ENCODE data around the gene FARS2. TPM values are rescaled to one million over a fixed set of nuclear protein-coding genes. Genes with fewer than 3 reads are reported as not detected.
A peak's percentile ranks its signal among the peaks of the same experiment; 100 is the strongest.

The FARS2 gene
- total and polyA plus RNA-seq, 7 donors = 10.6 to 17.5 (median 14.4) TPM

DNA sequence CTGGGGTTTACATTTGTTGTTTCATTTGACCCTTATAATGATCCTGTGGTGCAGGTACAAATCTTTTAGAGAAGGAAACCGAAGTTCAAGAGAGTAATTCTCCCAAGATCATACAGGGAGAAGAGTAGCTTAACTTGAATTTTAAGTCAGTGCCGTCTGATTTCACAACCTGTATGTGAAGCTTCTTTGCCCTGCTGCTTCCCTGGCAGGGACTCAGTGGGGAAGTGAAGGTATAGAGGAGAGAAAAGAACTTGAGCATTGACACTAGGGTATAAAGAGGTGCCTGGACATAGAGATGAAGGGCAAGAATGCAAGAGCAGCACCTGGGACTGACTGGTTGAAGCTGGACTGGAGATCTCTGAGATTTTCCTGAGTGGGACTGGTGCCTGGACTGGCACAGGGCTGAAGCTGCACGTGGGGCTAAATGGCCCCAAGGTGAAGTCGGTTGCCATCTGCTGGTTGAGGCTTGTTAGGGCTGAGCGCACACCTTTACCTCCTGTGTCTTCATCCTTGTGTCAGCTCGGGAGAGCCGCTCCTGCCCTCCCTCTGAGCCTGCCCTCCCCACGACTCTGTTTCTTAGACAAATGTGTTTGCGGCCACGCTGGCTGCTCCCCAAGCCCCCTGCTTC is 41.8 kb downstream of the FARS2 start:
- 63 to 66% (median 63%) methylated on average over 10 of the region's 10 CpGs for WGBS, 3 donors
- intact Hi-C loops (cut with DNase I) = loop anchor here (1.0 to 10.0 kb wide), 2 partner anchors 158 to 159 kb away; no protein-coding TSS in a partner anchor

DNA sequence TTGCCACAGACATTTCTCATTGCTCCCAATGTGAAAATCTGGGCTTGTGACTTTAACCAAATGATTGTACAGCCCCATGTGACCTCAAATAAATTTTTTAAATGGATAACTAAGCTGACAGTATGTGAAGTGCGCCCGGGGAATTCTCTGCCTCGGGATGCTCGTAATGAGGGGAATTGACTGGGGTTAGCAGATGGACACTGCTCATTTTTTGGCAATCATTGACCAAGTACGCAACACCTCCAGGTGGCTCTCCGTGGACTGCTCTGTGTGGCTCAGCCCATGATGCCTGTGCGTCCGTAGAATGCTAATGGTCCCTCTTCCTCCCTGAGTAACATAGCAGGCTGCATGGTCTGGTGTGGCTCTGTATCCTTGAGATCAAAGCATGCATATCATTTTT is 42.4 kb downstream of the FARS2 start:
- no peak for ATAC-seq
- H3K4me3 ChIP-seq = no peak overlapping the region
- no peaks in the 10 kb centered on the region for H3K9me3 ChIP-seq
- H3K36me3 ChIP-seq (ENCODE audit: insufficient read depth in 1 of 2, low read depth in 1 of 2) = no peaks in the 10 kb centered on the region
- 85 to 92% (median 86%) methylated on average over 8 of the region's 8 CpGs for WGBS, 3 donors
- no peaks in the 10 kb centered on the region for H3K27me3 ChIP-seq (ENCODE audit: insufficient read depth in 3 of 3, low read length in 2 of 3)
- intact Hi-C loops (cut with DNase I) = loop anchor here (1.0 to 10.0 kb wide), 2 partner anchors 159 kb away; no protein-coding TSS in a partner anchor
- TF ChIP-seq, protein P1, sequence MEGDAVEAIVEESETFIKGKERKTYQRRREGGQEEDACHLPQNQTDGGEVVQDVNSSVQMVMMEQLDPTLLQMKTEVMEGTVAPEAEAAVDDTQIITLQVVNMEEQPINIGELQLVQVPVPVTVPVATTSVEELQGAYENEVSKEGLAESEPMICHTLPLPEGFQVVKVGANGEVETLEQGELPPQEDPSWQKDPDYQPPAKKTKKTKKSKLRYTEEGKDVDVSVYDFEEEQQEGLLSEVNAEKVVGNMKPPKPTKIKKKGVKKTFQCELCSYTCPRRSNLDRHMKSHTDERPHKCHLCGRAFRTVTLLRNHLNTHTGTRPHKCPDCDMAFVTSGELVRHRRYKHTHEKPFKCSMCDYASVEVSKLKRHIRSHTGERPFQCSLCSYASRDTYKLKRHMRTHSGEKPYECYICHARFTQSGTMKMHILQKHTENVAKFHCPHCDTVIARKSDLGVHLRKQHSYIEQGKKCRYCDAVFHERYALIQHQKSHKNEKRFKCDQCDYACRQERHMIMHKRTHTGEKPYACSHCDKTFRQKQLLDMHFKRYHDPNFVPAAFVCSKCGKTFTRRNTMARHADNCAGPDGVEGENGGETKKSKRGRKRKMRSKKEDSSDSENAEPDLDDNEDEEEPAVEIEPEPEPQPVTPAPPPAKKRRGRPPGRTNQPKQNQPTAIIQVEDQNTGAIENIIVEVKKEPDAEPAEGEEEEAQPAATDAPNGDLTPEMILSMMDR (IDR thresholded peaks at IDR 0.05) = no peak
- DNase-seq = no peak
- peaks cover 31% of the 10 kb centered on the region for H3K4me1 ChIP-seq
- no peak overlapping the region for H3K27ac ChIP-seq

More for the DNA sequence above, 41.8 kb downstream of the FARS2 start:
- Histone ChIP-seq H3K4me3 (peak overlapping the region; percentile 37), H3K27me3 (ENCODE audit: insufficient read depth in 3 of 3, low read length in 2 of 3) (no peaks in the 10 kb centered on the region), H3K36me3 (ENCODE audit: insufficient read depth in 1 of 2, low read depth in 1 of 2) (no peaks in the 10 kb centered on the region), H3K4me1 (peaks cover 31% of the 10 kb centered on the region), H3K27ac (peak overlapping the region; percentile 21), H3K9me3 (no peaks in the 10 kb centered on the region)
- TF ChIP-seq, protein P1 (IDR thresholded peaks at IDR 0.05) = peak; percentile 64
- DNase-seq (peak; percentile 28 to 61), ATAC-seq (peak; percentile 90 to 95 (median 92))

DNA sequence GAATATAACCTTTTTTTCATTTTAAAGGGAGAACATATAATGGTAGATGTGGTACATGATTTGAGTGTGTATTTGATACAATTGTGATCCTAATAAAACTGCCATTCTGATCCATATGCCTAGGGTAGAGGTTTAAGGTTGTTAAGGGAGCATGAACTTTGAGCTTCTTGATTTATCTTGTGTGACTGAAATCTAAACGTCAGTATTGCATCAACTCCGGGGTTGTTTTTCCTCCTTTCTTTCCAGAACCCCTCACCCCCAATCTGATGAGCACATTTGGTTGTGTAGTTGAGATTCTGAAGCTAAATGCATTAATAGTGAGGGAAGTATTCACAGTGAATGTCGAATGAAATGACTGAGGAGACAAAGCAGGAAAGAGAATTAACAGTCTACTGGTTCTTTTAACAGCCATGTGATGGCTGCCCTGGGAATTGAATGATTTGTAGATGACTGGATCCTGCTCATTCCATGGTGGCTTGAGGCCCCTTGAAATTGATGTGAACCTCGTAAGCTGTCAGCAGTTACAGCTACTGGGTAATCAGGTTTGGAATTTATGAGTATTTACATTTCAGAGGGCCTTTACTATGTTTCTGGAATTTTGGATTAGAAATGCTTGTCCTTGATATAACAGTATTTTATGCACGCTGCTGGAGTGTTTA is 44.8 kb downstream of the FARS2 start:
- Histone ChIP-seq H3K27me3 (ENCODE audit: insufficient read depth in 3 of 3, low read length in 2 of 3) (no peaks in the 10 kb centered on the region), H3K36me3 (ENCODE audit: insufficient read depth in 1 of 2, low read depth in 1 of 2) (no peaks in the 10 kb centered on the region), H3K9me3 (no peaks in the 10 kb centered on the region), H3K27ac (no peak overlapping the region), H3K4me3 (no peak overlapping the region), H3K4me1 (peaks cover 30% of the 10 kb centered on the region)
- WGBS, 3 donors = 33 to 58% (median 42%) methylated on average over 5 of the region's 5 CpGs
- ATAC-seq (no peak), DNase-seq (no peak)
- TF ChIP-seq, protein P1 (IDR thresholded peaks at IDR 0.05) = no peak
- intact Hi-C loops (cut with DNase I) = loop anchor here in 1 of 2 donors (10.0 kb wide), 1 partner anchor 161 kb away; no protein-coding TSS in a partner anchor

DNA sequence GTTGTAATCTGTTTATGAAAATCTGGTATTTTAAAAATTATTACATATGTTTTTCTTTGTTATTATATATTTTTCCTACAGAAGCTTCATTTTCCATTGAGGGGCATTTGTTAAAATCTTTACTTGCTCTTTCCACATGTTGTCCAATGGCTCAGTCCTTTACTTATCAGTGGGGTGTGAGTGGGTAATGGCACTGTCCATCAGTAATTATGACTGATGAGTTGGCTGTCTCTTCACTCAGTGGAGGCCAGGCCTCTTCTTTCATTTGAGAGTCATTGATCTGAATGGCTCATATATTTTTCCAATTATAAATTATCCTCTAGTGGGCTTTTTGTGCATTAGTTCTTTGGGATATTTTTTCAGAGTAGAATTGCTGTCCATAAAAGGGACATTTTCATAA is 45.7 kb downstream of the FARS2 start:
- no peak for ATAC-seq
- intact Hi-C loops (cut with DNase I) = loop anchor here in 1 of 2 donors (10.0 kb wide), 1 partner anchor 162 kb away; no protein-coding TSS in a partner anchor

More for the DNA sequence above, 45.7 kb downstream of the FARS2 start:
- TF ChIP-seq, protein P1 (IDR thresholded peaks at IDR 0.05) = no peak
- no peak for DNase-seq
- no peaks in the 10 kb centered on the region for H3K9me3 ChIP-seq
- H3K4me1 ChIP-seq = peaks cover 26% of the 10 kb centered on the region
- no peak overlapping the region for H3K27ac ChIP-seq
- H3K27me3 ChIP-seq (ENCODE audit: insufficient read depth in 3 of 3, low read length in 2 of 3) = no peaks in the 10 kb centered on the region
- H3K36me3 ChIP-seq (ENCODE audit: insufficient read depth in 1 of 2, low read depth in 1 of 2) = no peaks in the 10 kb centered on the region
- H3K4me3 ChIP-seq = no peak overlapping the region
